GM18861 (cell line): ENCODE data around the gene SH3D21.

Experiments
- ATAC-seq: cut with Tn5 transposase; IDR thresholded peaks from one replicate; pipeline ENCODE4 v1.9.1; 2021; ENCODE audit not compliant: unreplicated experiment

Gene SH3D21

GRCh38 chr1:36303244-36303643 is 2.9 kb upstream of the SH3D21 start:
- ATAC-seq = no peak

GRCh38 chr1:36303650-36304360 is 2.4 kb upstream of the SH3D21 start:
- ATAC-seq = no peak

GRCh38 chr1:36304521-36304920 is 1.6 kb upstream of the SH3D21 start:
- ATAC-seq = no peak

GRCh38 chr1:36304970-36305914 is 926 bp upstream of the SH3D21 start:
- no peak for ATAC-seq

- no peak for ATAC-seq
These were observed 306 bp upstream of the SH3D21 start for GRCh38 chr1:36305915-36306209.

GRCh38 chr1:36306902-36307456 is 811 bp downstream of the SH3D21 start:
- peak; percentile 93 for ATAC-seq

- no peak for ATAC-seq
These were observed 1.6 kb downstream of the SH3D21 start for GRCh38 chr1:36307601-36308330.

GRCh38 chr1:36309397-36309796 is 3.2 kb downstream of the SH3D21 start:
- no peak for ATAC-seq

GRCh38 chr1:36320291-36320761 is 14.2 kb downstream of the SH3D21 start:
- no peak for ATAC-seq

- ATAC-seq = no peak
These were observed 14.6 kb downstream of the SH3D21 start for GRCh38 chr1:36320767-36321118.

GRCh38 chr1:36321119-36321951 is 15.2 kb downstream of the SH3D21 start:
- ATAC-seq = no peak

- ATAC-seq = no peak
These were observed 16.0 kb downstream of the SH3D21 start for GRCh38 chr1:36322041-36322785.

- no peak for ATAC-seq
These were observed 16.8 kb downstream of the SH3D21 start for GRCh38 chr1:36322786-36323635.

GRCh38 chr1:36323636-36324352 is 17.6 kb downstream of the SH3D21 start, which contains the start of gene EVA1B:
Gene EVA1B, minus strand, starts transcription at chr1:36323645. Its CDS starts 608 bp downstream, at chr1:36323037.
- ATAC-seq = no peak

- ATAC-seq = no peak
These were observed 18.2 kb downstream of the SH3D21 start for GRCh38 chr1:36324353-36324703.

GRCh38 chr1:36326499-36326898 is 20.3 kb downstream of the SH3D21 start:
- ATAC-seq = no peak

- no peak for ATAC-seq
These were observed 21.4 kb downstream of the SH3D21 start for GRCh38 chr1:36327421-36328087.

GRCh38 chr1:36328088-36328480 is 21.9 kb downstream of the SH3D21 start:
- ATAC-seq = no peak
